ENCODE results near the gene THEMIS.

GRCh38 chr6:127855542-127856159, 45.2 kb downstream of the THEMIS start:
- TF ChIP-seq GATA2 (IDR thresholded peaks at IDR 0.05; ENCODE audit: low read depth, low read length) (no peak), GATA3 (IDR thresholded peaks at IDR 0.05; ENCODE audit: low read depth, low read length) (no peak)
